ENCODE data around the gene ARHGAP15.

ARHGAP15 gene

DNA sequence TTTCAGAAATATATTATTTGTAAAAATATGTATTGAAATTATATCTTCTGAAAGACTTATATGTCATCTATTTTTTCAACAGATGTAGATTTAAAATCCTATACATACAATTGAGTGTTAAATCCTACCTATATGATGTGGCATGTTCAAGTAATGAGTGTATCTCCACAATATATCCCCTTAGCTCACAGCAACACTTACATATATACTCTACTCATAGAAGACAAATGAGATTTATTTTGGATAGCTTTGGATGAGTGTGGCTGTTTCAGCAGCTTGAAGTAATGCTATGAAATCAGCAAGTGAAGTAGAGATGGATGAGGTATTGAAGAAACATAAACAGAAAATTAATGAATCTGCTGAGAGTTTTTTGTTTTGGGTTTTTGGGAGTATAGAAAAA is 263.1 kb downstream of the ARHGAP15 start:
- TF ChIP-seq CTCF (IDR thresholded peaks at IDR 0.05) (no peak), ZFX (IDR thresholded peaks at IDR 0.05; ENCODE audit: borderline replicate concordance) (no peak)
- no peak overlapping the region for H3K27ac ChIP-seq

DNA sequence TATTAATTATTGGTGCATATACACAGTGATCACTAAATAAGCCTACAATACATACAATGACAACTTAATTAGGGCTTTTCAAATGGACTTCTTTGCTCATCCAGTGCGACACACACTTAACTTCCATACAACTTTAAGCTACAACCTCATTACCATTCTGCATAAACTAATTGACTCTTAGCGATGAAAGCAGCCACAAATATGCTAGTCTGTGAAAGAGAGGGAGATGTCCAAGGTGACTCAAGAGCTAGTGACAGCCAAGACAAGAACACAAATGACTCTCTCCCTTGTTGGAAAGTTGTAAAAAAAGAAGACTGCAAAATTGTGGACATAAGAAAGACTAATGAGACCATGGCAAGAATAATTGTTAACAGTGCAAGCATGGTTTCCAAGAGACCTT is 264.8 kb downstream of the ARHGAP15 start:
- no peak overlapping the region for H3K27ac ChIP-seq
- TF ChIP-seq ZFX (IDR thresholded peaks at IDR 0.05; ENCODE audit: borderline replicate concordance), result no peak
- TF ChIP-seq CTCF (IDR thresholded peaks at IDR 0.05), result no peak

GRCh38 chr2:143397884-143398614 is 268.8 kb downstream of the ARHGAP15 start:
- TF ChIP-seq ZFX (IDR thresholded peaks at IDR 0.05; ENCODE audit: borderline replicate concordance), result no peak
- TF ChIP-seq CTCF (IDR thresholded peaks at IDR 0.05), result no peak
- H3K27ac ChIP-seq, result no peak overlapping the region

DNA sequence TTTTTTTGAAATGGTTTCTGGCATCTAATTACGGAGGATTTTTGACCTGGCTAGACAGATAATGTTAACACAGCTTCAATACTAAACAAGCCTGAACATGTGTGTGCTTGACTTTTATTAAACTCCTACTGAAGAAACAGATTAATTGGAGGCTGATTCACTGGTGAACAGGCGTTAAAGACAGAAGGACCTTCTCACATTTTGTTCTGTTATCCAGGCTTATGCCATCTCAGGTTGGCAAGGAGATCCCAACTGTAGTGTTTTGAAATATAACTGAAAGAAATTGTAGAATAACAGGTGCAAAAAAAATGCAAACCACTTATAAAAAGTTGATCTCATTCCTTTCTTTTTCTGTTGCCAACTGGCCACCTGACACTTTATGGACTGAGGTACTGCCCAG is 269.6 kb downstream of the ARHGAP15 start:
- TF ChIP-seq ZFX (IDR thresholded peaks at IDR 0.05; ENCODE audit: borderline replicate concordance) (no peak), CTCF (IDR thresholded peaks at IDR 0.05) (no peak)
- no peak overlapping the region for H3K27ac ChIP-seq

GRCh38 chr2:143399631-143400069 is 270.4 kb downstream of the ARHGAP15 start:
- TF ChIP-seq ZFX (IDR thresholded peaks at IDR 0.05; ENCODE audit: borderline replicate concordance) (no peak), CTCF (IDR thresholded peaks at IDR 0.05) (no peak)
- H3K27ac ChIP-seq, result no peak overlapping the region

- TF ChIP-seq ZFX (IDR thresholded peaks at IDR 0.05; ENCODE audit: borderline replicate concordance) (no peak), CTCF (IDR thresholded peaks at IDR 0.05) (no peak)
- no peak overlapping the region for H3K27ac ChIP-seq
Measured at GRCh38 chr2:143401861-143402260, 272.6 kb downstream of the ARHGAP15 start.

DNA sequence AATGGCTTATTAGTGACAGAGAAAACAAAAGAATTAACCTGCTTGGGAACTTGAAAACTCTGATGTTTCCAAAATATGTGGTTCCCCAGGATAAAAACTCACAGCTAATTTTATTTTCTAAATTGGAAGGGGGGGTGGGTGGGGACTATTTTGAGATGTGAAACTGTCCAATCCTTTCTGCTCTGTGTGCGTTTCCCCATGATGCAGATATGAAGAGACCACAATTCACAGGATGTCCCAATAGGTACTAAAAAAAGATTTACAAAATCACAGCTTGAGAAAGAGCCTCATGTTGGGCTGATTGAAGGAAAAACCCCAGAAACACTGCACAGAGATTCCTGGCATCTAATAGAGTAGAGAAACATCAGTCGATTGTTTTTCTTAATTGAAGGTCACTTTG is 273.2 kb downstream of the ARHGAP15 start:
- H3K27ac ChIP-seq, result no peak overlapping the region
- TF ChIP-seq CTCF (IDR thresholded peaks at IDR 0.05) (no peak), ZFX (IDR thresholded peaks at IDR 0.05; ENCODE audit: borderline replicate concordance) (no peak)

Data from 22Rv1 (cell line).